ENCODE data around the gene B3GNT8. TPM values are rescaled to one million over a fixed set of nuclear protein-coding genes. Genes with fewer than 3 reads are reported as not detected.

The B3GNT8 gene
- total and polyA plus RNA-seq, 2 of the 4 experiments (the other 2 are of a cell fraction), result 0.36 TPM

DNA sequence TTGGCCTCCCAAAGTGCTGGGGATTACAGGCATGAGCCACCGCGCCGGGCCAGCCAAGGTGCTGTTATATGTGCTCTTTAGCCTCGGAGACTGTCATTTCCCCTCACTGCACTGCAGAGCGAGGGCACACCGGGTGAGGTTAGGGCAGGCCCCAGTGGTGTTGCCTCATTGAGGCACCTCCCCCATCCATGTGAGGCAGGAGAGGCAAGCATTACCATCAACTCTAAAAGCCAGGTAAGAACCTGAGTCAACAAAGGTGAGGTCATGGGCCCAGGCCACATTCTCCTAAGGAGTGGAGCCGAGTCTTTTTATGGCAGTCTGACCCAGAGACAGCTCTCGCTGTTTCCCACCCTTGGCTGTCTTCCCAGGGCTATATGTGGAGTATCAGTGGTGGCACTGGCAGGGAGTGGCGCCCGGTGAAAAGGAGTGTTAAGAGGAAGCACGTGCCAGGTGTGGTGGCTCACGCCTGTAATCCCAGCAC is 10.9 kb downstream of the B3GNT8 start:
- H4K5ac ChIP-seq (ENCODE audit: low read depth, low read length), result no peak overlapping the region
- no peak overlapping the region for H3K4ac ChIP-seq (ENCODE audit: low read depth, low read length)
- no peaks in the 10 kb centered on the region for H3K27me3 ChIP-seq (ENCODE audit: control insufficient read depth, insufficient read depth, low read length)
- no peaks in the 10 kb centered on the region for H4K20me1 ChIP-seq (ENCODE audit: insufficient read depth, low read length)
- no peak overlapping the region for H3K23ac ChIP-seq (ENCODE audit: low read depth, low read length)
- WGBS, 2 experiments (ENCODE audit: extremely low coverage in 2 of 2, insufficient read length in 1 of 2), result 89% methylated on average over 6 of the region's 12 CpGs; no CpG with 5 or more reads in 1 of the 2 experiments
- H3K36me3 ChIP-seq (ENCODE audit: control insufficient read depth, insufficient read depth, low read length), result peaks cover 51% of the 10 kb centered on the region
- no peak overlapping the region for H2BK15ac ChIP-seq (ENCODE audit: low read depth, low read length)
- ChIA-PET POLR2A (ENCODE audit: unreplicated experiment) (no interaction called here), CTCF (no interaction called here)
- dilution Hi-C loops (cut with HindIII; ENCODE audit: low sequenced_read_pairs, unreplicated experiment), result no loop called here
- no peaks in the 10 kb centered on the region; the same call in 1 of the 2 replicates for H3K9me1 ChIP-seq (ENCODE audit: insufficient read depth, low read length)
- ATAC-seq (ENCODE audit: low read depth), result no peak
- no peak overlapping the region for H2AK9ac ChIP-seq (replicated peaks; ENCODE audit: low read depth, low read length, poor library complexity)
- no peak overlapping the region for H2BK20ac ChIP-seq (ENCODE audit: low read depth, low read length)
- H2BK120ac ChIP-seq (ENCODE audit: low read depth, low read length), result no peak overlapping the region
- intact Hi-C loops (cut with micrococcal nuclease), result no loop called here
- H2AK5ac ChIP-seq (ENCODE audit: low read depth, low read length), result no peak overlapping the region
- no peak overlapping the region for H4K8ac ChIP-seq (ENCODE audit: low read depth in 2 of 2, low read length in 2 of 2)
- no peaks in the 10 kb centered on the region for H3K9me3 ChIP-seq (ENCODE audit: control insufficient read depth, insufficient read depth, low read length)
- no peaks in the 10 kb centered on the region for H3K4me1 ChIP-seq (ENCODE audit: control insufficient read depth, insufficient read depth, low read length)
- H4K91ac ChIP-seq (ENCODE audit: insufficient read depth, low read depth, low read length), result no peak overlapping the region
- no TSS peak for BruUV-seq (replicated peaks)
- H3K14ac ChIP-seq (replicated peaks; ENCODE audit: low read depth, low read length), result no peak overlapping the region
- TF ChIP-seq RCOR1 (IDR thresholded peaks at IDR 0.05; ENCODE audit: insufficient replicate concordance, low read length), result no peak
- no peak for TF ChIP-seq RAD21 (IDR thresholded peaks at IDR 0.05; ENCODE audit: low read length)
- no peak for TF ChIP-seq USF2 (IDR thresholded peaks at IDR 0.05; ENCODE audit: low read depth, low read length)
- TF ChIP-seq MXI1 (IDR thresholded peaks at IDR 0.05; ENCODE audit: borderline replicate concordance, low read depth, low read length), result no peak
- TF ChIP-seq BHLHE40 (IDR thresholded peaks at IDR 0.05; ENCODE audit: low read depth, low read length), result no peak
- TF ChIP-seq, protein P1, sequence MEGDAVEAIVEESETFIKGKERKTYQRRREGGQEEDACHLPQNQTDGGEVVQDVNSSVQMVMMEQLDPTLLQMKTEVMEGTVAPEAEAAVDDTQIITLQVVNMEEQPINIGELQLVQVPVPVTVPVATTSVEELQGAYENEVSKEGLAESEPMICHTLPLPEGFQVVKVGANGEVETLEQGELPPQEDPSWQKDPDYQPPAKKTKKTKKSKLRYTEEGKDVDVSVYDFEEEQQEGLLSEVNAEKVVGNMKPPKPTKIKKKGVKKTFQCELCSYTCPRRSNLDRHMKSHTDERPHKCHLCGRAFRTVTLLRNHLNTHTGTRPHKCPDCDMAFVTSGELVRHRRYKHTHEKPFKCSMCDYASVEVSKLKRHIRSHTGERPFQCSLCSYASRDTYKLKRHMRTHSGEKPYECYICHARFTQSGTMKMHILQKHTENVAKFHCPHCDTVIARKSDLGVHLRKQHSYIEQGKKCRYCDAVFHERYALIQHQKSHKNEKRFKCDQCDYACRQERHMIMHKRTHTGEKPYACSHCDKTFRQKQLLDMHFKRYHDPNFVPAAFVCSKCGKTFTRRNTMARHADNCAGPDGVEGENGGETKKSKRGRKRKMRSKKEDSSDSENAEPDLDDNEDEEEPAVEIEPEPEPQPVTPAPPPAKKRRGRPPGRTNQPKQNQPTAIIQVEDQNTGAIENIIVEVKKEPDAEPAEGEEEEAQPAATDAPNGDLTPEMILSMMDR (conservative IDR thresholded peaks at IDR 0.05; ENCODE audit: low read depth, low read length), result no peak
- no peak for TF ChIP-seq ELK1 (IDR thresholded peaks at IDR 0.05; ENCODE audit: borderline replicate concordance, low read depth, low read length)
- H3K9ac ChIP-seq (ENCODE audit: low read depth, low read length), result no peak overlapping the region
- H3K56ac ChIP-seq (ENCODE audit: extremely low read depth, insufficient read depth, low read length), result no peak overlapping the region
- H3K18ac ChIP-seq (ENCODE audit: low read depth, low read length), result no peak overlapping the region
- no peaks in the 10 kb centered on the region; a peak in 1 of 4 replicates for H3K79me1 ChIP-seq (ENCODE audit: low read depth in 1 of 2, low read length in 2 of 2)
- in situ Hi-C loops (cut with MboI; ENCODE audit: low sequenced_read_pairs), result no loop called here
- no peak overlapping the region for H2AFZ ChIP-seq (replicated peaks; ENCODE audit: low read length, poor library complexity)
- no peak for DNase-seq
- H3K4me2 ChIP-seq (ENCODE audit: low read depth, low read length), result no peak overlapping the region
- no peak overlapping the region for H2BK5ac ChIP-seq (ENCODE audit: low read depth, low read length, poor library complexity, severe bottlenecking)
- no peak overlapping the region for H3K4me3 ChIP-seq (ENCODE audit: insufficient read depth, low read depth, low read length)
- no peak overlapping the region for H3K27ac ChIP-seq (ENCODE audit: insufficient read depth, low read length)
